Activated gamma-delta T cell treated with Interleukin-2 at 50 U/mL for 16 hours (primary cell): ENCODE results near the gene FXYD6.

Experiments
- DNase-seq: peaks from one replicate; pipeline ENCODE4 v3.0.0-alpha.2; 2020

FXYD6 gene

GRCh38 chr11:117841551-117842031 is 34.9 kb downstream of the FXYD6 start:
- DNase-seq = no peak

GRCh38 chr11:117840881-117841550 is 35.4 kb downstream of the FXYD6 start:
- no peak for DNase-seq

GRCh38 chr11:117839936-117840813 is 36.3 kb downstream of the FXYD6 start:
- DNase-seq = no peak

- no peak for DNase-seq
Measured at GRCh38 chr11:117839380-117839881, 37.0 kb downstream of the FXYD6 start.

GRCh38 chr11:117838901-117839300 is 37.6 kb downstream of the FXYD6 start:
- DNase-seq = no peak

GRCh38 chr11:117837791-117838190 is 38.7 kb downstream of the FXYD6 start:
- DNase-seq = peak; percentile 25

GRCh38 chr11:117837070-117837776 is 39.2 kb downstream of the FXYD6 start:
- DNase-seq = no peak

- no peak for DNase-seq
Measured at GRCh38 chr11:117836077-117836960, 40.1 kb downstream of the FXYD6 start.

GRCh38 chr11:117835576-117835975 is 40.9 kb downstream of the FXYD6 start:
- no peak for DNase-seq

- DNase-seq = no peak
Measured at GRCh38 chr11:117834838-117835443, 41.5 kb downstream of the FXYD6 start.

GRCh38 chr11:117834068-117834810 is 42.2 kb downstream of the FXYD6 start:
- no peak for DNase-seq

GRCh38 chr11:117833401-117833891 is 43.0 kb downstream of the FXYD6 start:
- no peak for DNase-seq

GRCh38 chr11:117832511-117832910 is 43.9 kb downstream of the FXYD6 start:
- no peak for DNase-seq

- DNase-seq = no peak
Measured at GRCh38 chr11:117831661-117832415, 44.6 kb downstream of the FXYD6 start.

GRCh38 chr11:117830674-117831351 is 45.6 kb downstream of the FXYD6 start:
- no peak for DNase-seq

GRCh38 chr11:117830072-117830471 is 46.4 kb downstream of the FXYD6 start:
- DNase-seq = no peak

GRCh38 chr11:117829369-117829725 is 47.1 kb downstream of the FXYD6 start:
- DNase-seq = no peak

- DNase-seq = peak; percentile 93
Measured at GRCh38 chr11:117828611-117829368, 47.7 kb downstream of the FXYD6 start.
